ENCODE measurements around the gene H2BK1.

The H2BK1 gene

DNA sequence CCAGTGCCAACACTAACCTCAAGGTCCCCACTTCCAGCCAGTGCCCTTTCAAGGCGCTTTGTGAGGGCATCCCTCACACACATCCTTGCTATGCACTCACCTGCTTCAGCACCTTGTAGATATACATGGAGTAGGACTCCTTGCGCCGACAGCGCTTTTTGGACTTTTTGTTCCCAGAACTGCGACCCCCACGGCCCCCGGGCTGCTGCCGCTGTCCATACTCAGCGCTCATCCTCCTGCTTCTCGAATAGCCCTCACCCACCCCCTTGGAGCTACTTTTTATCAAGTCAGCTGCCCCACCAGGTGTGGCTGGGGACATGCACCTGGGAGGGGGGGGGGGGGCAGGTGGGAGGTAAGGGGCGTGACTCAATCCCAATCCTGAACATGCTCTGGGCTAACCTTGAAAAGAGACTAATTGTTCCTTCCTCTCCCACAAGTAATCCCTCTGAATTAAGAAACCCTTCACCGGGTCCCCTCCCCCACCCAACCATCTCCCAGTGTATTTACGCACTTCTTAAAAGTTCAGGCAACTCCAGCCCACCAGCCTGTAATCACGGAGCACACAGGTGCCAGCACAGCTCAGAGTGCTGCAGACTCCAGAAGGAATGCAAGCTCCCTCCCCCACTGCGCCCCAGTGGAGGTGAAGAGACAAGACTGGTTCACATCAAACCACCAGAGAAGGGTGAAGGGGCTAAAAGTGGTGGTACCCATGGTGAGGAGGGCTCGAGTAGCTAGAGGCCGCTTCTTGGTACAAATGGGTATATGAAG lies at the start of gene H2BK1:
Gene H2BK1, minus strand, starts transcription at position 402 of the 768 bp plus-strand sequence. Its CDS starts 170 bp downstream, at position 232.
- no peak for DNase-seq

DNA sequence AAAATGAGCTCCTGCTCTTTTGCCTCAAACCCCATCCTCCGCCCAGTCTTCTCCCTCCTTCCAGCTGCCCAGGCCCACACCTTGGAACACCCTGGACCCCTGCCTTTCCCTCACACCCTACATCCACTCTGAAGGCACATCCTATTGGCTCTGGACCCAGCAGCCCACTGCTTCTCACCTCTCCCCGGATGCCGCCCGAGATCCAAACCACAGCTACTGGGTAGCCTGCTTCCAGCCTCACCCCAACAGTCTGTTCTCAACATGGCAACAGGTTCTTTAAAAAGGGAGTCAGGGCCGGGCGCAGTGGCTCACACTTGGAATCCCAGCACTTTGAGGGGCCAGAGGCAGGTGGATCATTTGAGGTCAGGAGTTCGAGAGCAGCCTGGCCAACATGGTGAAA lies 47.7 kb upstream of the H2BK1 start:
- DNase-seq: no peak

DNA sequence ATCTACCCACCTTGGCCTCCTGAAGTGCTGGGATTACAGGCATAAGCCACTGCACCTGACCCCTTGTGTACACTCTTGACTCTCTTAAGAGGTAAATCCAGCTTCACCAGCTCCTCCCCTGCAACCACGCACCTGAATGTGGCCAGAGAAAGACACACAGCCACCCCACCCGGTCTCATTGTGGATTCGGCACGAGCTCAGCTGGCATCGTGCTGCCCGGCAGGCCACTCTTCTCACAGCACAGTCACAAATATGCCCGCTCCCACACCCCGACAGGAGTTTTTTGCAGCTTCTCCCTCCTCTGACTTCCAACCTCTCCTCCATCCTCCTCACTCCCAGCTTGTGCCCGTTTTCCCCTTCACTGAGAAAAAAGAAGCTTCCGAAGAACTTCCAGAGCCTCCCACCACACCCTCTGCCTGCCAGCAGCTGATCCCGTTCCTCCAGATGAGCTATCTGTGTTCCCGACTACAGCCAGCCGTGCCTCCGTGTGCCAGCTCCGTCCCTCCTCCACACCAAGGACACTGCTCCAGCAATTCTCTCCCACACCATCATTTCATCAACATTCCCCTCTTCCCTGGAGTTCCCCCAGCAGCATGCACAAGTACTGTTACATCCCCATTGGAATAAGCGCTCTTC lies 46.2 kb upstream of the H2BK1 start:
- no peak for DNase-seq

DNA sequence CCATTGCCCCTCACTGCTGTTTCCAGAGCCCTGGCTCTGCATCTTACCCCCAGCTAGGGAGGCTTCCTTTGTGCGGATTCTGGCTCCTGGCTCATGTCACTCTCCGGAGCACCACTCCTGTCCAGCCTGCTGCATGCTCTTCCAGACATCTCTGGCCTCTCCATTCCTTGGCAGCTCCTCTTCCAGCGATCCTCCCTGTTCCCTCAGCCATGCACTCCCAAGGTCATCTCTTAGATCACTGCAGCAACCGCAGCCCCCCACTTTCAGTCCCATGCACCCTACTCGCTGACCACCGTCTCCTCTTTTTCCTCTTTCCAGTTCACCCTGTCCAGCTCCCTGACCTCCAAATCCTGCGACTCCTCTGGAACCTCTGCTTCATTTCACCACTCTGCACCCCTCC lies 45.1 kb upstream of the H2BK1 start:
- no peak for DNase-seq

DNA sequence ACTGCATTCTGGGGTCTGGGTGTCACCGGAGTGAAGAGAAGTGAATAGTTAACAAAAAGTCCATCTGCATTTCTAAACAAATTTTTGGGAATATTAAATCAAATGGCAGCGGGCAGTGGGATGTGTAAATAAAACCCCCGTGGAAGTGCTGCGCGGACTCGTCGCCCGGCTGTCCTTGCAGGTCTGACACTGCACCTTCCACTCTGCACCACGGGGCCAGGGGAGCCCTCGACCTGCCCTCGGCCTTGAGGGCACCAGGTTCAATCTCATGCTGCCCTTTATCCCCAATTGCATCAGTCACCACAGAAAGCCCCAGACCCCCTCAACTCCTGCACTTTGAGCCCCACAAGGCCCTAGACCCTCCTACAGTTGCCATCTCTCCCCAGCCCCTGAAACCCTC lies 44.6 kb upstream of the H2BK1 start:
- DNase-seq: no peak

DNA sequence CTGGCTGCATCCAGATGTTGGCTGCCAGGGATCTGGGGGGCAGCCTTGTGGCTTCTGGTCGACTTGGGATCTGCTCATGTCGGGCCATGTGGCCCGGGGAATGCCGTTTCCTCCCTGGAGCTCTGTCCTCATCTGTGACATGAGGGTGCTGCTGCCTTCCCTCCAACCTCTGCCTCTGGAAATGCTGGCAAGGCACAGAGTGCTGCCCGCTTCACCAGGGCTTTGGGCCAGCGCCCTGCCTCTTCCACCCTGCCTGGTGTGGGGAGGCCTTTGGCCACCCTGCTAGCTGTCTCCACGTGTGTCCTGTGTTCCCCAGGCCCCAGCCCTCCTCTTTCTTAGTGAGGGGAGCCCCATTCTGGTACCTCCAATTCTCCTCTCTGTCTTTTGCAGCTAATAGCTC lies 44.0 kb upstream of the H2BK1 start:
- no peak for DNase-seq

DNA sequence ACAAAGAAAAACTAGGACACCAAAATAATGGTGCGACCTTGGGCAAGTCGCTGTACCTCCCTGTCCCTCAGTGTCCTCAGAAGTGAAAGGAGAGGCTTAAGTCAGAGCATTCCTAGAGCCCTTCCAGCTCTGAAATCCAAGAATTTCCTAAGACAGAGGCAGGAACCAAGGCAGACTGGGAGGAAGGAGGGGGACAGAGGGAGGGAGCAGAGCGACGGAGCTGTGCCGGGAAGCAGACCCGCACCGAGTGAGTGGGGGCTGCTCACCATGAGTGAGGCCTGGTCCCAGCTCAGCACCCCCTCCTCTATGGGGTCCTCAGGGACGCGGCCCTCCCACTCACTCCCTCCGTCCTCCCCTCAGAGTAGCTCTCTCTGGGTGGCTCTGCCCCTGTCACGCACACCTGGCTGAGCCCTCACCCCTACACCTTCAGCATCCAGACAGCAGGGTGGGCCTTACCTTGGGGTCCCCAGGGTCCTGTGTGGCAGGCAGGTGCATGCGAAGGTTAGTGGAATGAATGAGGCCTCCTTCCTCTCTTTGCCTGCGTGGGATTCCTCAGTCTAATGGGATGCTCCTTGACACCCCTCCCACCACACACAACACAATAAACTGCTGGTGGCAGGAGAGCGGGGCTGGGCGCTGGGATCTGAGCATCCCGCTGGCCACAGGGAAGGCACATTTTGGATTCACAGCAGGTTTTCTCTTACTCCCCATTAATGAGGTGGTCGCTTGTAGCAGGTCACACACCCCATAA lies 42.8 kb upstream of the H2BK1 start:
- DNase-seq: no peak

DNA sequence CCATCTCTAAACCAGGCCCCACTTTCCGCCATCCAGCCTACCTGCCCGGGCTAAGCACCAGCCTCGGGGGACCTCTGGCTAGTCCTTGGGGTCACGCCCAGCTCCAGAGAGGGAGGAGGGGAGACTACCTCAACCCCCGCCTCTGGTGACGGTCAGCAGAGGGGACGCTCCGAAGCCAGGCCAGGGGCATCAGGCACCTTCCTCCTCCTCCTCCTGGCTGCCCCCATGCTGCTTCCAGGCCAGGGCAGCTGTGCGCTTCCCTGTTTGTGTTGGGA lies 42.2 kb upstream of the H2BK1 start:
- DNase-seq: no peak

DNA sequence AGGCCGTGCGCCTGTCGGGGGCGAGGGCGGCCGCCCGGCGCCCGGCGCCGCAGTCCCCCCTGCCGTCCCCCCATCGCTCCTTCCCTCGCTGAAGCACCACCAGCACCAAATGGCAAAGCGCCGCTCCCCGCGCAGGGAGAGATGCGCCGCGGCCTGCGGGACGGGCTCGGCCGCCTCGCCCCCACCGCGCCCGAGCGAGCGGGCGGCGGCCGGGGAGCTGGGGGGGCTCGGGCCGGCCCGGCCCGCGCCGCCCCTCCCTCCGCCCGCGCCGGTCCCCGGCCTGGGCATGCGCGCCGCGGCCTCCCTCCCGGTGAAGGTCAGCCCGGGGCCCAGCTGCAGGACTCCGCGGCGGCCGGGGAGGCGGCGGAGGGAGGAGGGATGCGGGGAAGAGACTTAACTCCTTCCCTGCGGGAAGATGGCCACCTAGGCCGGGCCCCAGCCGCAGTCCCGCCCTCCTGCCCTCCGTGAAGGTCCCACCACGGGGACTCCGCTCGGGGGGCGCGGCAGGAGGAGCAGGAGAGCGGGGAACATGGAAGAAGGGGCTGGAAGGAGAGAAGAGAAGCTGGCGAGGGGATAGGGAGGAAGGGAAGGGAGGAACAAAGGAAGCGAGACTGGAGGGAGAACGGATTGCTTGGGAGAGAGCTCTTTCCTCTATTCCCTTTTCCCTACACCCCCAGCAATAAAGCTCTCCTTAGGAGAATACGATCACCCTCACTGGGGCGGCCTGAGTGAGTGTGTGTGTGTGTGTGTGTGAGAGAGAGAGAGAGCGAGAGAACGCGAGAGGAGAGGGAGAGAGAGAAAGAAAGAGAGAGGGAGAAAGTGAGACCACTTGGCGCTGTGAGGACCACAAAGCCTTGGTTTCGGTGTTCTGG lies 41.6 kb upstream of the H2BK1 start:
- DNase-seq: peak; percentile 41

DNA sequence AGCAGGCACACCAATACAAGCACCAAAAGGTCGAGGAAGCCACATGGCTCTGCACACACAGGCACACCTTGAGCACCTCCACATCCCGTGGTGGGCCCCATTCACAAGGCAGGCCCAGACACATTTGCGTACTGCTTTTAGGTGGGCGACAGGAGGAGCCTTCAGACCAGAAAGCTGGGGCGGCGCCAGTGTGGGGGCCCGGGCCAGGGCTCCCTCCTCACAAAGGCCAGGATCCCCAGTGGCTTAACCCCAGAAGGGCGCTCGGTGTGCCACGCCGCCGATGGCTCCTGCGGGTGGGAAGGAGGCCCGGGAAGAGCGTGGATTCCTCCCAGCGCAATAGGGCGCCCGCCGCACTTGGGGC lies 41.0 kb upstream of the H2BK1 start:
- DNase-seq: no peak

DNA sequence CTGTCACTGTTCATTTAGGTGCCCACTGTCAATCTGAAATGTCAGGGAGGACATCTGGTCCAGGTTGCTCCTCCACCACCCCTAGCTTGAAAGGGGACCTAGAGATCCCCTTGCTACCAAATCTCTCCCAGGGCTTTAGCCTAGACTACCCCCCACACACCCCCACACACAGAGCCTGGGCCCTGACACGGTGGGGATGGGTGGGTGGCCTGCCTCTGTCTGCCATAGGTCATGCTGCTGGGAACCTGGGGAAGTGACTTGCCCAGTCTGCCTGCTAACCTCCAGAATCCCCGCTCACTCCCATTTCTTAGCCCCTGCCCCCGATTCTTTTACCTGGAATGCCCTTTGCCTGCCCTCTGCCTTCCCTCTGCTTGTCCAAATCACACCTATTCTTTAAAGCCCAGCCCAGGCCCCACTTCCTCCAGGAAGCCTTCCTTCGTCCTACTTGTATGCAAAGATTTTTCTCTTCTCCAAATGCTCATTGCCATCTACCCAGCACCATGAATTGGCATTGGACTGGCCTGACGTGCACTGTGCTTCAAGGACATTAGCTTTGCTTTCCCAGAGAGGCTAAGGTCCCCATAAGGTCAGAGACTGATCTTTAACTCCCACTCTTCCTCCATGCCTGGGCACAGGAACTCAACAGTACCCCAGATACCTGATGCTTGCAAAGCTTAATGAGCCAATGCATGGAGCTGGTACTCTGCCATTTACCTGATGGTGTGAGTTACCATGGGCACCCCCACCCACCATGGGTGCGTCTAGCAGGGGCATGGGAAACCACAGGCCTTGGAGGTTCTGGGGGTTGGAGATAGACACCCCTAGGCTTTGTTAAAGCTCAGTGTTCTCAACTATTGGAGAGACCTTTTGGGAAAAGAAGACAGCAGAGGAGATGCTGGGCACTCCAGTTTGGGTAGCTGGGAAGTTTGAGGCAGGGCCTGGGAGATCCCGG lies 40.2 kb upstream of the H2BK1 start:
- no peak for DNase-seq

DNA sequence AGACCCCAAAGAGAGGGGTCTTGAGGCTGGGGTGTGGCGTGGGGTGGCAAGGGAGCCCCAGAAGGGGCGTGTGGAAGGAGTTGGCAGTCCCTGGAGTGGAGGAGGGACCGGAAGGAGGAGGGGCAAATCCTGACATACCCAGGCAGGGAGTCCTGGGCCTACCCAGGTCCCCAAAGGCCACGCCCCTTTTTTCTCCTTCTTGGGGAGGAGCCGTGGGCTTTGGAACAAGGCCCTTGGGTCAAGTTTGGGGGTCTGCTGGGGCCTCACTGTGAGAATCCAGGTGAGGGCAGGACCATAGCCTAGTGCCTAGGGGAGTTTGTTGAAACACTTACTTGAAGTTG lies 39.4 kb upstream of the H2BK1 start:
- no peak for DNase-seq

DNA sequence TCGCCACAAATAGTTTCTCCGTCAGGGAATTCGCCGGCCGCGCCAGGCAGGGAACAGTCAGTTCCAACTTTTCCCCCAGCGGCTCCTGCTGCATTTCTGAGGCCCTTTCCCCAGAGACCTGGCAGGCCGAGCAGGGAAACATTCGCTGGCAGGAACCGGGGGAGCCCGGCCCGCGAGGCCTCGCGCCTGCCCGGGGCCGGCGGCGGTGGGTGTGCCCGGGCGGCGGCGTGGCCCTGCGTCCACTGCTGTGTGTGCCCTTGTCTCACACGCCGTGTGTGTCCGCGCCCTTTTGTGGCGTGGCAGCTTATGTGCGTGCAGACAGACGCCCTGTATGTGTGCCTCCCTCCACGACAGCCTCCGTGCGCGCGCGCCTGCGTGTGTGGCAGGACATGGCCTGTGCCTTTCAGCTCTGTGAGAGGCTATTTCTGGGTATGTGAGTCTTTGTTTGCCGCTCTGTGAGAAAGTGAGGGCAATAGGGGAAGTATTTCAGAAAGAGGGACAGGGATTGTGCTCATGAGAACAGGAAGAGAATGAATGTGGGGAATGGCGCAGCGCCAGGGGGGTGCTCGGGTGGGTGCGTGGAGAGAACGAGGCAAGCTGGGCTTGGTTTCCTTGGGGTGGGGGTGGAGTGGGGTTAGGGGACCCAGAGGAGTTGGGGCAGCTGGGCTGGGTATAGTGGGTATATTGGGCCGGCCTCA lies 38.9 kb upstream of the H2BK1 start:
- peak; percentile 49 for DNase-seq

DNA sequence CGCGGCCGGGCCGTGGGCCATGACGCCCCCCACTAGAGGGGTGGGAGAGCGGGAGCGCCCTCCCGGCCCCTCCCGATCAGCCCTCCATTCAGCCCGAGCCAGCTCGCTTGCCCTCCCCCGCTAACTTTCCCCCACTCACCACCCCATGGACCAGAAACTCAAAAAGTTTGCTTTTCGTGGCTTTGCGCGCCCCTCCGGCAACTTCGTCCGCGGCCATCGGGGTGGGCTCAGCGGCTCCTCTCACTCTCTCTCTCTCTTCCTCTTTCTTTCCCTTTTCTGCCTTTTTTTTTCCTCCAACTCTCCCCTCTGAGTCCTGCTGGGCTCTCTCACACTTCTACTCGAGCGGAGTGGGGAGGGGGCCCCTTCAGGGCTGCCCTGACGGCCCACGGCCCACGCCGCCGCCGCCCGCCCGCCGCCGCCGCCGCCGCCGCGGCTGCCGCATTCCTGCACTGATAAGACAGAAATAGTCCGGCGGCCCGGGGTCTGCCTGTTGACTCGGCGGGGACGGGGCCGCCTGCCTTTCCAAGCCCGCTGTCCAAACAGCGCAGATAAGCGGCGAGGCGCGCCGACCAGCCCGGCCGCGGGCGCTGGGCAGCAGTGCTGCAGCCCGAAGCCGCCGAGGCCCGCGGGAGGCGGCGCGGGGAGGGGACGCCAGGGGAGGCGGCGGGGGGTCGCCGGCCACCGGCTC lies 38.2 kb upstream of the H2BK1 start, which contains the start of gene SMARCD3:
Gene SMARCD3, minus strand, starts transcription at position 349 of the 688 bp plus-strand sequence. Its CDS starts 132 bp downstream, at position 217.
- DNase-seq: peak; percentile 56

DNA sequence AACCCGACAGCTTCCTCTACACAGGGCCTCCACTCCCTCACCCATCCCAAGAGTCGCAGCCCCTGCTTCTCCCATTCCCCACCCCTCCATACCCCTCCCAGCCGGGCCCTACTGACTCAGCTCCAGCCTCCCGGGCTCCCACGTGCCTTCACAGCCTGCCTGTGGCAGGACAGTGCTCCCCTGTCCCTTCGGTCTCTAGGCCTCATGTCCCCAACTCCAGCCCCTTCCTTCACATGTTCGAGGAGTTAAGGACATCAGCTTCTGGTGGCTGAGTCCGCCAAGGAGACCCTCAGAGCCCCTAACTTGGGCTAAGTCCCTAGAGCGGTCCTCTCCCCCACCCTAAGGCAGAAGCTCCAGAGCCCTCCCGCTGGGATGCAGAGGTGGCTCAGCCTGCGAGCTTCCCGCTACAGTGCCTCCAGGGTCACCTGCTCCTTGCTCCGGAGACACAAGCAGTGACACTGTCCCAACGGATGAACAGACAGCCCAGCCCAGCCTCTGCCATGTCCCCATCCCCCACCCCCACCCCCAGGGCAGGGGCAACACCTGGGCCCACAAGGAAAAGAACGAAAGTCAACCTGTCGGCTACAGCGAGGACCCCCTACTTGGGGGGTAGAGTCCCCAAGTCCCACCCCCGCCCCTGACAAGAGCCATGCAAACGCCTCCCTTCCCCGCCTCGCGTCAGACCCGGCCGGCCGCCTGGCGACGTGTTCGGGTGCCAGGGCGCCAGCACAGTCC lies 37.5 kb upstream of the H2BK1 start:
- DNase-seq: no peak

DNA sequence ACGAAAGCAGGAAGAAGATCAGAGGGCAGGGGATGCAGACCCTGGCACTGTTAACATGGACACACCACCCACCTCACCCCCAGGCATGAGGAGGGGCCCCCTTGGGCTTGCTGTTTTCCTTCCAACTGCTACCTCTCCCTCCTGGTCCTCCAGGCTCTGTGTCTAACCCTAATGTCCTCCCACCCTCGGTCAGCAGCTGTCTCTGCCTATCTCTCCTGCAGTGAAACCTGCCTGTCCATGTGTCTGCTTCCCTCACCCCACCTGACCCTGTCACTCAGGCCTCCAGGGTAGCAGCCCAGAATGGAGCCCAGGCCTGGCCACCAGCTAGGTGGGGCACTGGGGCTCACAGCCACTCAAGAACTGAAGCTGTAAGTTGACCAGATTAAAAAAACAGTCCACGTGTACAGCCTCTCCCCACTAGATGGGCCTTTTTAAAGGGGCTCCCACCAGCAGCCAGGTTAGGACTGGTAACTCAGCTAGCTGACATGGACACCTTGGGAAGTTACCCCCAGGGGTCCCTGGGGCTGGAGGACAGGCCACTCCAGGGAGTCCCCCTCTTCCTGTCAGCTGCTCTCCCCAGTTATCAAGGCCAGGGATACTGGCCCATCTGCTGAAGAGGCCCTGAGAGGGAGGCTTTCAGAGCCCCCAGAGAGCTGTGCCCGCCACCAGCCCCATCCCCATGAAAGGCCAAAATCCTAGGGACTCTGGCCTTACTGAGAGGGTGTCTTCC lies 36.7 kb upstream of the H2BK1 start:
- no peak for DNase-seq

DNA sequence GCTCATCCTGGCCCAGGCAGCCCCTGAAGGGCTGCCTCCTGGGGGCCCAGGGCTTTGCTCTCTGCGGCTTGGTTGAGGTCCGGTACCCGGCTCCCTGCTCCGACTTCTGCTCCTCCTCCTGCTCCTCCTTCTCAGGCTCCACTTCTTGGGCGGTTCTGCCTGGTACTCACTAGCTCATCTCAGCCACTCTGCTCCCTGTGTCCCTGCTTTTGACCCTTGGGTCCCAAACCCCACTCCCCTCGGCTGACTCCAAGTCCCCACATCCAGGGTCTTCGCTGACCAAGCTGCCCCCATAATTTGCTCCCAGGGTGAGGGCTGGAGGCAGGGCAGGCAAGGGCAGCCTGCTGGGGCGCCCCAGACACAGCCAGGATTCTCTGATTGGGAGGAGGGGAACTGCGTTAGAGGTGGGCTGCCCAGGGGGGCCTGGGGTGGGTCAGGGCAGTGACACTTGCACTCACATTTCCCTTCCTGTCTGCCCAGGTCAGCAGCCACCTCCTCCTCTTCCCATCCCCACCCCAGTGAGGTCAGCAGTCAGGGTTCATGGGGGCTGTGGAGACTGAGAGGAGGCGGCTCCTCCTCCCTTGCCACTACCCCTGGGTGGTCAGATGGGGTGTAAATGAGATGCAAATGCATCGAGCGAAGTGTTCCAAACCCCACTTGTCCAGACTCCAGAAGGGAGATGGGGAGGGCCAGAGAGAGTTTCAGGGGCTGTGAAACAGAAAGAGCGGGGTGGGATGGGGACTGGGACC lies 36.0 kb upstream of the H2BK1 start:
- no peak for DNase-seq

DNA sequence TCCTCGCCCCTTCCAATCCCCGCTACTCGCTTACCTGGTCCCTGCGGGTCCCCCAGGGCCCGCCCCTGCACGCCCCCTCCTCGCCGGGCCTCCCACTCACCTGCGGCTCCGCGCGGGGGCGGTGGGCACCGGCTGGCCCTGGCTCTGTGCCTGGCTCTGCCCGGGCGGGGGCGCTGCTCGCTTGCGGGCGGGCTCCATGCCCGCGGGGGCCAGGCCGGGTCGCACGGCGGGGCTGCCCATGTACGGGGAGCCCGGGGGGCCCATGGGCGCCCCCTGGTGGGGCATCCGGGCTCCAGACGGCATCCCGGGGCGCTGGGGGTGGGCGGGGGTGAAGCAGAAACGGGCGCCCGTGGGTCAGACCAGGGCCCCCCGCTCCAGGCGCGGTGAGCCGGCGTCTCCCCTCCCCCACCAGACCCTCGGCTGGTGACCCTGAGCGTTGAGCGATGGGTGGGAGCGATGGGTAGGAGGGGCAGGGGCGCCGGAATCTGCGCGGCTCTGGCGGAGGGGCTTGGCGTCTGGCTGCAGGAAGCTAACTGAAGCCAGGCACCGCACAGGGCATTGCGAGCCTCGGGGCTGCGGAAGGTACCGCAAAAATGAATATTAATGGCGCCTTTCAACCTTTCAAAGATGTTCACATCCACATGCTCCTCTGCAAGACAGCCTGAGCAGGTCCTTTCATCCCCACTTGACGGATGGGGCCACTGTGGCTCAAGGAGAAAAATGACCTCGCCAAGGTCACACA lies 35.2 kb upstream of the H2BK1 start:
- peak; percentile 66 for DNase-seq
